ENCODE data around the gene POLD3.

The POLD3 gene

GRCh38 chr11:74615988-74616387, 23.6 kb downstream of the POLD3 start:
- no peaks in the 10 kb centered on the region for H3K9me3 ChIP-seq (ENCODE audit: insufficient read depth, low read length, severe bottlenecking)
- H3K4me3 ChIP-seq (ENCODE audit: low read depth in 1 of 2, low read length in 2 of 2) = no peak overlapping the region
- peaks cover 93% of the 10 kb centered on the region for H3K36me3 ChIP-seq (ENCODE audit: insufficient read depth, low read length)
- 0 out of 2 replicates have a peak, but pooled peaks cover 3% of the 10 kb centered on the region for H4K20me1 ChIP-seq (ENCODE audit: insufficient read depth, low read length)
- no peak overlapping the region for H2AFZ ChIP-seq (ENCODE audit: low read depth, low read length)
- no peak for TF ChIP-seq EZH2 (IDR thresholded peaks at IDR 0.05; ENCODE audit: borderline replicate concordance, low read depth, low read length, severe bottlenecking)
- TF ChIP-seq CTCF (IDR thresholded peaks at IDR 0.05; ENCODE audit: borderline replicate concordance, extremely low read depth, low read length, poor library complexity, severe bottlenecking) = no peak
- no peaks in the 10 kb centered on the region for H3K79me2 ChIP-seq (ENCODE audit: insufficient read depth, low read length)
- no peak for ATAC-seq (ENCODE audit: insufficient read depth, low read depth)
- DNase-seq = no peak
- no peaks in the 10 kb centered on the region for H3K4me1 ChIP-seq (ENCODE audit: insufficient read depth, low read length)
- no peaks in the 10 kb centered on the region for H3K27me3 ChIP-seq (ENCODE audit: insufficient read depth, low read length, poor library complexity)
- H3K4me2 ChIP-seq (ENCODE audit: insufficient read depth, low read length) = no peak overlapping the region
- no peak overlapping the region for H3K27ac ChIP-seq (ENCODE audit: low read length)
- no peak overlapping the region for H3K9ac ChIP-seq (ENCODE audit: low read depth, low read length)

- Histone ChIP-seq H3K4me1 (ENCODE audit: insufficient read depth, low read length) (no peaks in the 10 kb centered on the region), H3K27me3 (ENCODE audit: insufficient read depth, low read length, poor library complexity) (no peaks in the 10 kb centered on the region), H3K4me2 (ENCODE audit: insufficient read depth, low read length) (no peak overlapping the region), H3K9me3 (ENCODE audit: insufficient read depth, low read length, severe bottlenecking) (no peaks in the 10 kb centered on the region), H3K4me3 (ENCODE audit: low read depth in 1 of 2, low read length in 2 of 2) (no peak overlapping the region), H3K27ac (ENCODE audit: low read length) (no peak overlapping the region), H3K36me3 (ENCODE audit: insufficient read depth, low read length) (peaks cover 72% of the 10 kb centered on the region), H3K79me2 (ENCODE audit: insufficient read depth, low read length) (no peaks in the 10 kb centered on the region; the same call in 1 of the 2 replicates), H3K9ac (ENCODE audit: low read depth, low read length) (no peak overlapping the region), H2AFZ (ENCODE audit: low read depth, low read length) (no peak overlapping the region), H4K20me1 (ENCODE audit: insufficient read depth, low read length) (no peaks in the 10 kb centered on the region)
- ATAC-seq (ENCODE audit: insufficient read depth, low read depth) = no peak
- TF ChIP-seq CTCF (IDR thresholded peaks at IDR 0.05; ENCODE audit: borderline replicate concordance, extremely low read depth, low read length, poor library complexity, severe bottlenecking) = no peak
- TF ChIP-seq EZH2 (IDR thresholded peaks at IDR 0.05; ENCODE audit: borderline replicate concordance, low read depth, low read length, severe bottlenecking) = no peak
- no peak for DNase-seq
Measured at GRCh38 chr11:74620531-74620930, 28.1 kb downstream of the POLD3 start.

GRCh38 chr11:74626130-74626529, 33.7 kb downstream of the POLD3 start:
- Histone ChIP-seq H3K4me3 (ENCODE audit: low read depth in 1 of 2, low read length in 2 of 2) (no peak overlapping the region), H3K4me1 (ENCODE audit: insufficient read depth, low read length) (no peaks in the 10 kb centered on the region), H3K79me2 (ENCODE audit: insufficient read depth, low read length) (no peaks in the 10 kb centered on the region; the same call in 1 of the 2 replicates), H3K36me3 (ENCODE audit: insufficient read depth, low read length) (peaks cover 66% of the 10 kb centered on the region), H2AFZ (ENCODE audit: low read depth, low read length) (no peak overlapping the region), H4K20me1 (ENCODE audit: insufficient read depth, low read length) (no peaks in the 10 kb centered on the region), H3K27me3 (ENCODE audit: insufficient read depth, low read length, poor library complexity) (no peaks in the 10 kb centered on the region), H3K4me2 (ENCODE audit: insufficient read depth, low read length) (no peak overlapping the region), H3K9ac (ENCODE audit: low read depth, low read length) (no peak overlapping the region), H3K27ac (ENCODE audit: low read length) (no peak overlapping the region), H3K9me3 (ENCODE audit: insufficient read depth, low read length, severe bottlenecking) (no peaks in the 10 kb centered on the region)
- ATAC-seq (ENCODE audit: insufficient read depth, low read depth) = no peak
- DNase-seq = no peak
- TF ChIP-seq CTCF (IDR thresholded peaks at IDR 0.05; ENCODE audit: borderline replicate concordance, extremely low read depth, low read length, poor library complexity, severe bottlenecking) (no peak), EZH2 (IDR thresholded peaks at IDR 0.05; ENCODE audit: borderline replicate concordance, low read depth, low read length, severe bottlenecking) (no peak)

GRCh38 chr11:74626604-74627003, 34.2 kb downstream of the POLD3 start:
- Histone ChIP-seq H3K27me3 (ENCODE audit: insufficient read depth, low read length, poor library complexity) (no peaks in the 10 kb centered on the region), H3K9ac (ENCODE audit: low read depth, low read length) (no peak overlapping the region), H3K4me2 (ENCODE audit: insufficient read depth, low read length) (no peak overlapping the region), H3K36me3 (ENCODE audit: insufficient read depth, low read length) (peaks cover 64% of the 10 kb centered on the region), H3K27ac (ENCODE audit: low read length) (no peak overlapping the region), H3K4me1 (ENCODE audit: insufficient read depth, low read length) (no peaks in the 10 kb centered on the region), H2AFZ (ENCODE audit: low read depth, low read length) (no peak overlapping the region), H3K79me2 (ENCODE audit: insufficient read depth, low read length) (no peaks in the 10 kb centered on the region; the same call in 1 of the 2 replicates), H3K9me3 (ENCODE audit: insufficient read depth, low read length, severe bottlenecking) (no peaks in the 10 kb centered on the region), H3K4me3 (ENCODE audit: low read depth in 1 of 2, low read length in 2 of 2) (no peak overlapping the region), H4K20me1 (ENCODE audit: insufficient read depth, low read length) (no peaks in the 10 kb centered on the region)
- TF ChIP-seq CTCF (IDR thresholded peaks at IDR 0.05; ENCODE audit: borderline replicate concordance, extremely low read depth, low read length, poor library complexity, severe bottlenecking) = no peak
- DNase-seq (no peak), ATAC-seq (ENCODE audit: insufficient read depth, low read depth) (no peak)

All from DND-41 (cell line).